GM12878 (cell line): ENCODE data around the gene TECTB.

Experiments
- NBN ChIP-seq: fragments of 450-650 bp; IDR thresholded peaks from 2 replicates; pipeline ENCODE4 v1.6.1; 2016
- PAX5 ChIP-seq: IDR thresholded peaks from 2 replicates; pipeline ENCODE4 v1.6.1; 2011; ENCODE audit warnings: low read depth, low read length, borderline replicate concordance
- POLR2A ChIP-seq: IDR thresholded peaks from 2 replicates; pipeline ENCODE4 v1.6.1; 2011; ENCODE audit warnings: low read depth, mild to moderate bottlenecking, low read length
- POLR2AphosphoS5 ChIP-seq: IDR thresholded peaks from 2 replicates; pipeline ENCODE4 v1.6.1; 2011; ENCODE audit warnings: mild to moderate bottlenecking, low read length, inconsistent platforms
- SMC3 ChIP-seq: IDR thresholded peaks from 2 replicates; pipeline ENCODE4 v1.6.1; 2011; ENCODE audit warnings: low read length, improper control_type of control experiment, borderline replicate concordance
- TCF3 ChIP-seq: IDR thresholded peaks from 2 replicates; pipeline ENCODE4 v1.6.1; 2012; ENCODE audit warnings: low read depth, mild to moderate bottlenecking, low read length, borderline replicate concordance; ENCODE audit not compliant: insufficient read depth
- ZNF24 ChIP-seq: fragments of 450-650 bp; IDR thresholded peaks from 2 replicates; pipeline ENCODE4 v1.6.1; 2017; ENCODE audit warnings: antibody characterized with exemption, mild to moderate bottlenecking
- ZNF274 ChIP-seq: IDR thresholded peaks from one replicate; pipeline ENCODE4 v1.8.0; 2011; ENCODE audit not compliant: insufficient read length, insufficient read depth
- TF ChIP-seq, protein P1 (sequence below): IDR thresholded peaks from 2 replicates; pipeline ENCODE4 v1.6.1; 2011; ENCODE audit warnings: low read depth, mild to moderate bottlenecking, low read length, moderate library complexity, borderline replicate concordance; ENCODE audit errors: extremely low read depth
- TF ChIP-seq, protein P2 (sequence below), 3 experiments: IDR thresholded peaks in 2 of 3; conservative IDR thresholded peaks in 1 of 3; 2 replicates each; pipeline ENCODE4 v1.5.1; 2011; ENCODE audit warnings: low read depth in 3 of 3, low read length in 3 of 3, mild to moderate bottlenecking in 3 of 3, control low read depth in 2 of 3, moderate library complexity in 2 of 3, inconsistent platforms in 1 of 3, mixed read lengths in 1 of 3; ENCODE audit not compliant: control insufficient read depth in 2 of 3, insufficient read depth in 1 of 3; ENCODE audit errors: extremely low read depth in 1 of 3

DNA sequence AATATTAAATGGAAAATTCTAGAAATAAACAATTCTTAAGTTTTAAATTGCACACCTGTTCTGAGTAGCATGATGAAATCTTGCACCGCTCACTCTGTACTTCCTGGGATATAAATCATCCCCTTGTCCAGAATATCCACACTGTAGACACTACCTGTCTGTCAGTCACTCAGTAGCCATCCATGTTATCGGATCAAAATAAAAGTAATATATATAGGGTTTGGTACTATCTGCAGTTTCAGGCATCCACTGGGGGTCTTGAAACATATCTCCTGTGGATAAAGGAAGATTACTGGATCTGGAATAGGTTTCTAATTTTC, 6.8 kb downstream of the TECTB start:
- TF ChIP-seq, protein P1, sequence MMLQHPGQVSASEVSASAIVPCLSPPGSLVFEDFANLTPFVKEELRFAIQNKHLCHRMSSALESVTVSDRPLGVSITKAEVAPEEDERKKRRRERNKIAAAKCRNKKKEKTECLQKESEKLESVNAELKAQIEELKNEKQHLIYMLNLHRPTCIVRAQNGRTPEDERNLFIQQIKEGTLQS: no peak
- TF ChIP-seq ZNF274 (no peak), PAX5 (no peak), POLR2AphosphoS5 (no peak), NBN (no peak), ZNF24 (no peak), SMC3 (no peak), TCF3 (no peak), POLR2A (no peak)
- TF ChIP-seq, protein P2, sequence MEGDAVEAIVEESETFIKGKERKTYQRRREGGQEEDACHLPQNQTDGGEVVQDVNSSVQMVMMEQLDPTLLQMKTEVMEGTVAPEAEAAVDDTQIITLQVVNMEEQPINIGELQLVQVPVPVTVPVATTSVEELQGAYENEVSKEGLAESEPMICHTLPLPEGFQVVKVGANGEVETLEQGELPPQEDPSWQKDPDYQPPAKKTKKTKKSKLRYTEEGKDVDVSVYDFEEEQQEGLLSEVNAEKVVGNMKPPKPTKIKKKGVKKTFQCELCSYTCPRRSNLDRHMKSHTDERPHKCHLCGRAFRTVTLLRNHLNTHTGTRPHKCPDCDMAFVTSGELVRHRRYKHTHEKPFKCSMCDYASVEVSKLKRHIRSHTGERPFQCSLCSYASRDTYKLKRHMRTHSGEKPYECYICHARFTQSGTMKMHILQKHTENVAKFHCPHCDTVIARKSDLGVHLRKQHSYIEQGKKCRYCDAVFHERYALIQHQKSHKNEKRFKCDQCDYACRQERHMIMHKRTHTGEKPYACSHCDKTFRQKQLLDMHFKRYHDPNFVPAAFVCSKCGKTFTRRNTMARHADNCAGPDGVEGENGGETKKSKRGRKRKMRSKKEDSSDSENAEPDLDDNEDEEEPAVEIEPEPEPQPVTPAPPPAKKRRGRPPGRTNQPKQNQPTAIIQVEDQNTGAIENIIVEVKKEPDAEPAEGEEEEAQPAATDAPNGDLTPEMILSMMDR (IDR thresholded peaks at IDR 0.05 in 2 of 3, conservative IDR thresholded peaks at IDR 0.05 in 1 of 3; ENCODE audit: control insufficient read depth in 2 of 3, extremely low read depth in 1 of 3, insufficient read depth in 1 of 3, low read depth in 3 of 3, low read length in 3 of 3): no peak
